Stimulated activated CD8-positive, alpha-beta memory T cell treated with anti-CD3 and anti-CD28 coated beads, Interleukin-15, amount 100 ng/mL, for 48 hours (primary cell): ENCODE measurements around the gene FAM89B.

Experiments
- DNase-seq, 2 donors: peaks; one replicate each; pipeline ENCODE4 v3.0.0-alpha.2; 2020; ENCODE audit warnings: low read depth in 2 of 2

FAM89B gene

GRCh38 chr11:65588199-65589054 lies 16.1 kb downstream of the FAM89B start:
- DNase-seq: peak; percentile 77 to 82

GRCh38 chr11:65589444-65590239 lies 17.3 kb downstream of the FAM89B start:
- DNase-seq: peak; percentile 63 to 71

- DNase-seq: no peak
Measured at GRCh38 chr11:65590240-65590738, 18.0 kb downstream of the FAM89B start.

GRCh38 chr11:65591939-65592857 lies 19.9 kb downstream of the FAM89B start:
- DNase-seq: no peak

GRCh38 chr11:65592858-65593517 lies 20.6 kb downstream of the FAM89B start:
- DNase-seq: no peak

GRCh38 chr11:65593518-65594414 lies 21.4 kb downstream of the FAM89B start:
- no peak for DNase-seq

GRCh38 chr11:65595131-65595530 lies 22.8 kb downstream of the FAM89B start:
- DNase-seq: no peak

GRCh38 chr11:65595543-65596281 lies 23.4 kb downstream of the FAM89B start, which contains the start of gene KCNK7:
Gene KCNK7 (minus strand): TSS chr11:65595800. CDS start chr11:65595772, 28 bp downstream.
- DNase-seq: no peak

GRCh38 chr11:65596520-65596919 lies 24.2 kb downstream of the FAM89B start:
- DNase-seq: no peak

GRCh38 chr11:65598258-65598699 lies 25.9 kb downstream of the FAM89B start:
- DNase-seq: no peak

GRCh38 chr11:65599216-65599954 lies 27.0 kb downstream of the FAM89B start:
- DNase-seq: no peak

GRCh38 chr11:65599955-65600246 lies 27.6 kb downstream of the FAM89B start:
- no peak for DNase-seq

GRCh38 chr11:65604258-65604657 lies 31.9 kb downstream of the FAM89B start:
- no peak for DNase-seq

- no peak for DNase-seq
Measured at GRCh38 chr11:65606876-65607613, 34.7 kb downstream of the FAM89B start.

- no peak for DNase-seq
Measured at GRCh38 chr11:65607614-65608426, 35.5 kb downstream of the FAM89B start.

- DNase-seq: no peak
Measured at GRCh38 chr11:65609229-65609628, 36.9 kb downstream of the FAM89B start.

- no peak for DNase-seq
Measured at GRCh38 chr11:65609665-65610064, 37.3 kb downstream of the FAM89B start.
